D341Med (cell line): ENCODE data around the gene CATSPER3.

Experiments
- DNase-seq: peaks from one replicate; pipeline ENCODE4 v3.0.0; 2012; ENCODE audit warnings: low spot score

Gene CATSPER3

DNA sequence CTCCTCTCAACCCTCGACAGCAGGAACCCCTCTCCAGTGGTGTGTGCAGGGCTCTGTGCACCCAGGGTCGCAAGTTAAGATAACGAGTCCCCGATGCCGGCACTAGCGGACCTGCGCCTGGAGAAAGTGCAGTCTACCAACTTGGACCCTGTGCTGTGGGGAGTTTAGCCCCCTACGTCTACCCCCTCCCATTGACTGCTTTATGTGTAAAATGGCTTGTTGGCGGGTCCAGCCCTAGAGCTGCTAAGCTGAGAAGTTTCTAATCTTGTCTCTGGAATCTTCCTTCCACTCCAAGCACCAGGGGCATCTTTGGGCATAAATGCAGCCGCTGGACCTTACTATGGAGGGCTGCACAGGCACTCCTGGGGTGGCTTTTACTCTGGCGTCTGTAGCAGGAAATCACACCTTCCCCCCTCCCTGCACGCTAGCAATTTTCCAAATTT is 73.5 kb downstream of the CATSPER3 start:
- DNase-seq, result no peak

DNA sequence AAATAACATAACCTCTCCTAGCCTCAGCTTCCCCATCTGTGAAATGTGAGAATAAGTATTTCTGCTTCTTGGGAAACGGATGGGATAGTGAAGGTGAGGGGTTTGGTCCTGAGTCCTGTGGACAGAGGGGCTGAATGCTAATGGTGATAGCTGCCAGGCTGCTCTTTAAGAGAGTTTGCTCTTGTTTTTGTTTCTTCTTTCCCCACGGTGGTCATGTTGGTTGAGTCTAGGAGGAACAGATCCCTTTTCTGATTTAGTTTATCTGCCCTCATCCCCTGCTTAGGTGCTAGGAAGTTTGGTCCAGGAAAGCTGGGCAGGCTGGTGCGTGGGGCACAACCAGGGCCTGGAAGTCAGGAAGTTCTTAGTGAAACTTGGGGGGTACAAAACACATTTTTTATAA is 74.0 kb downstream of the CATSPER3 start:
- no peak for DNase-seq

DNA sequence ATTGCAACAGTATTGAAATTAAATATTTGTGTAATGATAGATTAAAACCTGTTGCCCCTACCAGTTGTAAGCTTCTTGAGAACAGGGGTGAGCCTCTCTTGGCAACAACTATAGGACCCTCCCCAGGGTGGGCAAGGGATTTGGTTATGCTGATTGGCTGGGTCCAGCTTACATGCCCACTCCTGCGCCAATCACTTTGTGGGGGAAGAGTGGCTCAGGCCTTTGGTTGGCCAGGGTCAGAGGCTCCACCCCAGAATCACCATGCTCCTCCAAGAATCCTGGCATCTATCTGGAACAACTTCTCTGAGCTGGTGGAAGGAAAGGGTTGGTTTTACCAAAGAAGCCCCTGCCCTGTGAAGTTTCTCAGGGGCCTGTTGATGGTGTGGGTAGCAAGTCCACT is 74.9 kb downstream of the CATSPER3 start:
- DNase-seq, result no peak

DNA sequence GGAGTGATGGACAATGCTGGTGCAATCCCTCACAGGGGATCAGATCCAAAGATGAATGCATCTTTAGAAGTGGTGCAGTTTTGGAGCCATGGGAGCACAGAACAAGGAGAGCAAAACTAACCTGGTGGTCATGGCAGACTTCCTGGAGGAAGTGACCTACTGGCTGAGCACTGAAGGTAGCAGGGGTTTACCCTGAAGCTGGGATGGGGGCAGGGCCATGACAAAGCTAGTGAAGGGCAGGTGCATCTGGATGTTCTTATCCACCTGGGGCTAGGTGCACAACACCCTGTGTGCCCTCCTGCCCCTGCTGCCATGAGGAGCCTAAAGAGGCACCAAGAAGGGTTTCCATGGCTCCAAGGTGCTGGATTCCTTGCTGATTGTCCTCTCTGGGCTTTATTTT is 77.8 kb downstream of the CATSPER3 start:
- DNase-seq, result no peak

DNA sequence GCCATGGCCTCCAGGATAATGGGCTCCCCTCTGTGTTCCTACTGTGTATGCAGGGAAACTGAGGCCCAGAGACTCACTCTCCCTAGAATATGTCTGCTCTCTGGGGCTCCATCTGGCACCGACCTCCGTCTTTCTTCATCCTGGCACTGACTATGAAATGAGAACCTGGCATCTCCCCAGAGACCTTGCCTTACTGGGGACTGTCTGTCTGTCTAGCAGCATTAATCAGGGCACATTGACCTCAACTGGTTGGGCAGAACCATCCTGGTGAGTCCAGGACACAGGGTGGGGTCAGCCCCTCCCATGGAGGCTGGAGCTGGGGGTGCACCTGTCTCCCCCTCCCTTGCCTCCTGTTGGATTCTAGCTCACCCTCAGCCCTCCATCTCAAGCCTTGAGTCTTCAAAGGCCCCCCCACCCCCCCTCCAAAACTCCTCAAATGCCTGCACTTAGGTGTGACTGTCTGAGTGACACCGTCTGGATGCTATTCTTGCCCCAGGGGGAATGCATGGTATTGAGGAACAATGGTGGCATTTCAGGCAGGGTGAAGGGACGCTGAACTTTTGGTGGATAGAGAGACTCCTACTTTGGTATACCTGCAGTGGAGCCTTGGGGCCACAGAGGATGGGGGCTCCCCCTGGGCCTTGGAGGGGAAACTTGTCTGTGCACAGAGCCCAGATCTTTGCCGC is 79.1 kb downstream of the CATSPER3 start:
- no peak for DNase-seq

DNA sequence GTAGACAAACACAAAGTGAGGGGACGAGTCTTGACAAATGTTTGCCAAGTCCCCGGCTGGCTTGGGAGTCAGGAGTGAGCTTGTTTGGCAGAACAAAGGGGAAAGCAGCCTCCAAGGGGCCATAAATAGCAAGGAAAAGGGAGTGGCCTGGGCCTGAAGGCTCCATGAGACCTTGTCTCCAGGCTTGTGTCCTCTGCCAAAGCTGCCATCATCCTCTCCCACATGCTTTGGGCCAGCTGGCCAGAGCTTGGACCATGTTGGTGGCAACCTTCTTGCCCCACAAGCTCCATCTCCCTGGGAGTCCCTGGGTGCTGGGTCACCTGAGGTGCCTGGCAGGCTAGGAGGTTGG is 79.6 kb downstream of the CATSPER3 start:
- DNase-seq, result no peak

DNA sequence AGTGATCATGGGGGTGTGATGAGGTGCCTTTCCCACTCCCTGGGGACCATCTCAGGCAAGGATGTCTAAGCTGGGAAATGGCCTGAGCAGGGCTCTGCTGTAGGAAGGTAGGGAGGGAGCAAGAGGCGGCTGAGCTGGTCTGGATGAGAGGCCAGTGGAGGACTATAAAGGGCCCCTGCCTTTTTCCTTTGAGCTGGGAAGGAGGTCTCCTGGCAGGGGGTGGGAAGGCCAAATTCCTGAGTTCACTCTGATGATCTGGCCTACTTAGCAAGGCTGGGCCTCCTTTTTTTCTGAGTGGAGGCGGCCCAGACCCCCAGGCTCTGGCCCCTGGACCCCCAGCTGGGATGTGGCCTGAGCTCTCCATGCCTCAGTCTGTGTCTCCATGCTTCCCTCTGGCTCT is 80.6 kb downstream of the CATSPER3 start:
- DNase-seq, result no peak

DNA sequence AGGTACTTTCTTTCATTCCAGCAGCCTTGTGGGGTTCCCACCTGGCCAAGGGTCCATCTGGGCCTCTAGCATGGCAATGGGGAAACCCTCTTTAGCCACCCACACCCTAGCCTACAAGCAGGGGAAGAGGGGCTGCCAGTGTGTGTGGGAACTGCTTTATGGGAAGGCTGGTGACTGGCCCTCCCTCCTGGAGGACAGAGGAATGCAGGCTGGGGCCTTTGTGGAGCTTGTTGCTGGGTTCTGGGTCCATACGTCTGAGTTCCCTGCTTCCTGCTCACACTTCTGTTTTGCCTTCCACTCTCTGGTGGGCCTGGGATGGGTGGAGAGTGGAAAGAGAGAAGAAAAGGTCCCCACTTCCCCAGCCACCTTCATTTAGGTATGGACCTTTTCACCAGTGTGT is 81.2 kb downstream of the CATSPER3 start:
- no peak for DNase-seq

DNA sequence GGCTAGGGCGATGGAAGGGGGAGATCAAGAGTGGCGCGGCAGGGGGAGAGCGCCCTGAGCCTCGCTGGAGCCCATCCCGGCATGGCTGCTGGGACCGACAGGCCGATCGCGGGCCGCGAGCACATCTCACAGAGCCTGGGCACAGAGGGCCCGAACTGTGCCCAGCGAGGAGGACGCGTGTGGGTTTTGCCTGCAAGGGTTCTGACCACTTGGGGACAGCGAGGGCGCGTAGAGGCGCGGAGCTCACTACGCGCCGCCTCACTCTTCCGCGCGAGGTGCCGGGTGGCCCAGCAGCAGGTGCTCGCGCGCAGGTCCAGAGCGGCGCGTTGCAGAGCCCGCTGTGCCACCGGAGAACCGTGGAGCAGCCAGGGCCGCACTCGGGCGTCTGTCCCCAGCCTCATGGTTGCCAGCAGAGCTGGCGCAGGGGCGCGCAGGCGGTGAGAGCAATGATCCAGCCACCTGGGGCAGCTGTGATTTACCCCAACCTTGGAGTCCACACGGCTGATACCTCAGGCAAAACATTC is 82.6 kb downstream of the CATSPER3 start:
- DNase-seq, result no peak

DNA sequence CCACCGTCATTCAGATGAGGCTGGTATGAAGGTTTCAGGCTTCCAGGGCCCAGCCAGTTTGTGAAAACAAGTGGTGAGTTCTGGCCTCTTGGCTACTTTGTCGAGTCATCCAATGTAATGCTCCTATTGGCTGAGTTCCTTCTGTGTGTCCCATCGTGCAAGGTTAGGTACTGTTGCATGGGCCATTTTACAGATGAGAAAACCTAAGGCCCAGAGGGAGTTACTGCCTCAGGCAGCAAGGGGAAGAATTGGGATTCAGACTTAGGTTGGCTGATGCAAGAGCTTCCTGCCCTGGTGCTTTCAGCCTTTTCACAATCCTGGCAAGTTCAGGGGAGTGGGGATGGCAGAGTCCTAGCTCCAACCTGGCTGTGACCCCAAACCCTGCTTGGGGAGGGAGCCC is 83.7 kb downstream of the CATSPER3 start:
- no peak for DNase-seq

DNA sequence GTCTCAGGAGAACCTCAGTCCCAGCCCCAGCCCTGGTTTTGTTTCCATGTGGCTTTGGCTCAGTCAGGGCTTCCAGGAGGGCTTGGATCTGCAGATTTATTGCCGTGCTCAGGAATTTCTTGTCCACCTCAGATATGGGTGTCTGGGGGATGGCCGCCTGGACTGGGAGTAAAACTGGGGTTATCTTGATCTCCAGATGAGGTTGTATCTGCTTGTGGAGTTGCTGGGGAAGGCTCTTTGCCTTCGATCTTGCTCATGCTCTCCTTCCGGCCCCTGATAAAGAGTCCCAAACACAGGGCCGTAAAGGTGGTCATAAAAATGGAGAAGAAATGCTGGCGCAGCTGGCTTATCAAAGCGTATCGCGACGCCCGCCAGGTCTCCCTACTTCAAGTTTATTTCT is 84.2 kb downstream of the CATSPER3 start:
- no peak for DNase-seq

DNA sequence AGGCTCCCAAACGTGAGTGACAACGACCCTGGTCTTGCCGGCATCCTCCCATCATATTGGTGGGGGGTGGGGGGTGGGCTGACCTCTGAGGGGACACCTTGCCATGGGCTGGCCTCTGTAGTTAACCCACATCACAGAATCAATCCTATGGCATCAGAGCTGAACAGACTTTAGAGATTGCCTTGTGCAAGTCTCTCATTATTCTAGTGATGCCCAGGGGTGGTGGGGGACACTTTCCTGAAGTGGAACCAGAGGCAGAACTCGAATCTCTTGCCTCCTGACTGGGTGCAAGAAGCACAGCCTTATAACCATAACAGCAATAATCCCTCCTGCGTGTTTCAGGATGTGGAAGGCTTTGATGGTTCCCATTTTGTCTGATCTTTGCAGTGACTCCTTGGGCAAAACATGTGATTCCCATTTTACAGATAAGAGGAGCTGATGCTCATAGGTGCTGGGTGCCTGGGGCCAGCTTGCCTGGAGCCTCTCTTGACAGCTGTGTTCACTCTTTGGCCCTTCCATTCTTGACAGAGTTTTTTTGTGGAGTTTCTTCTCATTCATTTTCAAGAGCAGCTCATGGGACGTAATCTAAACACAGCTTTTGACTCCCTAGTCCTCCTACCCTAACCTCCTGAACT is 84.9 kb downstream of the CATSPER3 start:
- no peak for DNase-seq

DNA sequence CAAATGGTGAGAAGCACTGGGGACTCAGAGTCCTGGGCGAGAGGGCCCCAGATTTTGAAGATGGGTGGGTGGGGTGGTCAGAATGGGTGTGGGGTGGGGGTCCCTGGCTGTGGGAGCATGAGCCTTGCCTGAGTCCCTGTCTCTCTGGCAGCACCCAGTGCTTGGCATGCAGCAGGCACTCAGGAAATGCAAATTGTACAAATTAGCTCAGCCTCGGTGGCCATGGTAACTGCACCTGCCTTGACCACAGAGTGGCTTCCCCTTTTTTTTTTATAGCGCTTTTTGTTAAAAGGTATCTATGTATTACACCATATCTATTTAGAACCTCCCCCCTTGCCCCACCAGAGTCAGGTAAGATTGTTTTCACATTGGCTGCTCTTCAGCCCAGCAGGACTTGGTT is 85.6 kb downstream of the CATSPER3 start:
- no peak for DNase-seq

DNA sequence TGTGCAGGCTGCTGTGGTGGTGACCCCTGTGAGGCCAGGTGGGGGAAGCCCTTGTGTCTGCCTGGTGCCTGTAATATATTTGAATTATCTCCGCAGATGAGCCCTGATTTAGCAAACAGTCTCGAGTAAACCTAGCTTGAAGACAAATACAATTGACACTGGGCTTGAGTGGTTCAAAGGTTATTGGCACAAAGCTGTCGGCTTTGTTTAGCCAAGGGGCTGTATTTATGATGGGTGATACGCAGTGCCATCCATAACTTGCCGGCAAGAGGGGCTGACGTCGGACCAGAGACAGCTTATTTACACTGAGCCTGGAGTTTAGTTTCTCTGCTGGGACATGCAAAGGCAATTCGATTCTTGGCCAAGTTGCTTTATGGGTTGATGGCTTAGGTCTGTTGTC is 86.3 kb downstream of the CATSPER3 start:
- no peak for DNase-seq

DNA sequence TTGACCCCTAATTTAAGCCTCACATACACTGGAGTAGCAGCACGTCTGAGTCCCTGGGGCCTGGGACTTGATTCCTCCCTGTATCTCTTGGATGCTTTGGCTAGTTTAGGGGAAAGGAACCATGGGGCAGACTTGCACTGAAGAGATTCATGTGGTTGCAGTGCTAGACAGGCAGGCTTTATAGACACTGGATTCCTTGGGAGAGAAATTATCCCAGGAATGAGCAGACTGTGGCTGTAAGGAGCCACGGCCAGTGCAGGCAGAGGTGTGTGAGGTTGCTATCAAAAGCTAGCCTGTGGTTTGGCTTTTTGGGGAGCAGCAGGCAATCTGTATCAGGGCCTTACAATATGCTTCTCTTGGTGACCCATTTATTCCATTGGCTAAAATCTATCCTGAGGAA is 86.8 kb downstream of the CATSPER3 start:
- DNase-seq, result no peak

DNA sequence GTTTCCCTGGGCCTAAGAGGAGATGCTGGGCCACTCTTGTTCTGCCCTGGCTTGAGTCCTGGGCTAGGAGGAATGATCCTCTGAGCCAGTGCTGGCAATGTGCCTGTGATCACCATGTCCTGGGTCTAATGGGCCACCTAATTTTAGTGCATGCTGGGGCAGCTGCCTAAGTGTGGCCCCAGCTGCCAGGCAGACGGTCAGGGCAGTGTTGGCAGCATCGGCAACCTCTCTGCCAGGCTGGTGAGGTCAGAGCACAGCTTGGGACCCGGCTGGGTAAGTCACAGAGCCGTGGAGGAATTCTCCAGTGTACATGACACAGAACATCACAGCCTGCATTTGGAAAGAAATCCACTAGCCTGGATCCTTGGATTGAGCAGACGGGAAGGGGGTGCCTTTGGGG is 87.7 kb downstream of the CATSPER3 start:
- no peak for DNase-seq

DNA sequence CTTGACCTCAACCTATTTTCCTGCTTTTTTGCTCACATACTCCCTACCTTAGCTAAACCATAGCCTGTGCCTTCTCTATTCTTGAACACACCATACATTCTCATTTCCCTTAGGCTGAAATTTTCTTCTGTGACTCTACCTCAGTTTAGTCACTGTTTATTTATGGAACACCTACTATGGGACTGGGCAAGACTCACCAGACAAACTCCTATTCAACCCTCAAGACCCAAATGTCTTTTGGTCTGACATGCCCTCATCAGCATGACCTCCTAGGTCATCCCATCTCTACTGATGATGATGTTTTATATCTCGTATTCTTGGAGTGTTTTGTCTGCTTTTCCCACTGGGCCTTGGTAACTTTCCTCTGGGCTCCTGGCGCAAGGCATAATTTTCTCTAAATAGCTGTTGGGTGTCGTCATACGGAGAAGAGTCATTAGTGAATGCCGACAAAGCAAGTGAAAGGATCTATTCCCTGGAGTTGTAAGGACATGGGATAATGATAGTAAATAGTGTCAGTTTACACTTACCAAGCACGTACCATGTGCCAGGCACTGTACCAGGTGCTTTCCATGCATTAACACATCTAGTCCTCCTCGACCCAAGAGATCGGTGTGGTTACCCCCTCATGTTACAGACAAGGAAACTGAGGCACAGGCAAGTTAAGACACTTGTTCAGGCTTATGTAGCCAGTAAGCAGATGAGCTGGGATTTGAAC is 88.8 kb downstream of the CATSPER3 start:
- no peak for DNase-seq

DNA sequence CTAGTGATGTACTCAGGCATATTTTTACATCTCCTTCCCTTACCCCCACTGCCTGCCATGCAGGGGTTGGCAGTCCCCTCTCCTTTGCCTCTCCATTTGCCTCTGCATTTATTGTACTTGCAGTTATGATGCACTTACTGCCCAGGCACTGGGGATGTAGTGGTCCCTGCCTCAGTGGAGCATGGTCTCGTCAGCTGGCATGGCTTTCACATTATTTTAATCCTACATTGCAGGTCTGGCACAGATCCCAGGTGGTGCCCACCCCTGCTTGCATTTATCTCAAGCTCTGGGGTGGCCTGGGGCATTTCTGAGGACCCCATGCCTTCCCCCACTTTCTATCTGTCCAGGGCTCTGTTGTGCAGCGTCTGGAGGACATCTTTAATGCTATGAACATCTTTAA is 89.5 kb downstream of the CATSPER3 start:
- DNase-seq, result no peak

DNA sequence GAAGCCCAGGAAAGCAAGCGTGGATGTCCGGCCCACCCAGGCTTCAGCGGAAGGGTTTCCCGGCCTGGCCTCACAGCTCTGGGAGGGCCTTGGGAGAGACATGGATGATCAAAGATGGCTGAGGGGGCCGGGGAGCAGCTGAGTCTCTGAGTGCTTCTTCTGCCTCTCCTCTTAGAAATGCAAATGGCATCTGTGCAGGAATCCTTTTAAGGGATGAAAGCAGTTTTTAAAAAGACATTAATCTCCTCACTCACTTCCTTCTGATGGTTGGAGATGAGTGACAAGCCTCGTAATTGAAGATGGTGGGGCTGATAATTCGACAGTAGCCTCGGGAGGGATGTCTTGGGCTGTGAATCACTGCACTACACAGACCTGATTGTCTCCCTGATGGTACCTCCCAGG is 90.6 kb downstream of the CATSPER3 start:
- no peak for DNase-seq

DNA sequence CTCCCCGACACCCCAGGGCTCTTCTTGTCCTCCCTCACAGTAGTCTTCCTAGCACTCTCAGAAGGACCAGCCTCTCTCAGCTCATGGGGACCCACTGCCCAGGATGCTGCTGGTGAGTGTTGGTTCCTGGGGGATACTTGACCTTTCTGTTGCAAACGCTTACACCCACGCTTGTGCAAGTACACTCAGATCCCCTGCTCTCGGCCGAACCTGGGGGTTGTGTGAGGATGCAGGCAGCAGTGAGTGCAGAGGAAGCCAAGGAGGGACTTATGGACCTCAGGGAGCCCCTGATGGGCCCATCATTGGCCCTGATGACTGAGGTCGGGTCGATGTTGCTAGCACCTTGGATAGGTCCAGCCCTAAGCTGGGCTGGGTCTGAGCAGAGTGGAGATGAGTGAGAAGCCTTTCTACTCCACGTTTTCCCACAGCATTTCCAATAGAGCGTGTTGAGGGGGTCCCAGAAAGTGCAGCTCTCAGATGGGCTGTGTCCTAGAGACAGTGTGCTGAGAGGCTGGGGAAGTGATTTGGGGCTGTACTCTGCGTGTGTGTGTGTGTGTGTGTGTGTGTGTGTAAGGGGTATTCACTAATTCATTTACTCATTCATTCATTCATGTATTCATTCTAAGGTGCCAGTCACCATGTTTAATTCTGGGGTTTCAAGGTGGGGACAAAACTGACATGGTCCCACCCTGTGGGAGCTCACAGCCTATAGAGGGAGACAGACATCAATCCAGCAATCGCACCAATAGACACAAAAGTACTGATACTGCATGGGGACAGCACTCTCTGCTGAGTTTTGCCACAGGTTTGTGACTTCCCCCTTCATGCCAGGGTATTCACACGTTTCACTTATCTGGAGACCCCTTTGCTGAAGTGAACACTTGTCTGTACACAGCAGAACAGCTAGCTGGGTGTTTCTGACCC is 91.6 kb downstream of the CATSPER3 start:
- DNase-seq, result no peak

DNA sequence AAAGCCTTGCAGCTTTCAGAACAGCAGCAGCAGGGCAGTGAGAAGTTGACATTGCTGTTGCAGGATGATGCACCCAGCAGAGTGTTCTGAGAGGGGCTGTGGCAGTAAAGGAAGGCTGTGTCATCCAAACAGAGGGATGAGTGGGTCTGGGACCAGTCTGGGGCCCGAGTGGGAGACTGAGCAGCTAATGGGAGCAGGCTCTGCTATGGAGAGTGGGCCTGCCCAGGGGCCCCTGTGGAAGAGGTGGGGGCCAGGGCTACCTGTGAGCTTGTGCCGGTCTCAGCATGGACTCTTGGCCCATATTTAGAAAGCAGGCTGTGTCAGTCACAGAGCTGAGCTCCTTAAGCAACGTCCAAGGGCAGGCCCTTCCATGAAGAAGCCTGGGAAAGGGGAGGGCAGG is 92.3 kb downstream of the CATSPER3 start:
- DNase-seq, result no peak

DNA sequence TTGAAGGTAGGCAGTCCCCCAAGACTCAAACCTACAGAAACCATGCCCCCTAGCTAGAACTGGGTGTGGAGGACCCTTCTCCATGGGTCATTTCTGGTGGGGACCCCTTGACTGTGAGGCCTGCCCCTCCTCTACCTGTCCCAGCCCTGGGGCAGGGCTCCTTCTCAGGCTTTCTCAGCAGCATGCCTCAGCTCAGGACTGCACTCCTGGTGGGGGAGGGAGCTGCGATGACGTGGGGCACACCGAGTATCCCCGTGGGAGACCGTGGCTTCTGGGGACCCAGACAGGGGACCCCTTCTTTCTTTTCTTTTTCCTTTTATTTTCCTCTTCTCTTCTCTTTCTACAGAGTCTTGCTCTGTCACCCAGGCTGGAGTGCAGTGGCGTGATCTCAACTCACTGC is 93.3 kb downstream of the CATSPER3 start:
- DNase-seq, result no peak
